RWPE1 (cell line): Measurements from ENCODE around the gene SLC1A2.

Experiments
- CTCF ChIA-PET: fragments of 350-600 bp; sonication (Branson Sonifier 250); formaldehyde crosslinking; extraction: SDS; loops from one replicate; lab custom pipeline; 2021; lab: Yijun Ruan, JAX
- POLR2A ChIA-PET: fragments of 400-600 bp; formaldehyde crosslinking; extraction: SDS; loops from one replicate; lab custom pipeline; 2020; ENCODE audit warnings: antibody characterized with exemption; ENCODE audit not compliant: low non-redundant PET; lab: Yijun Ruan, JAX
- DNase-seq: peaks from one replicate; pipeline ENCODE4 v3.0.0; 2012; ENCODE audit warnings: low spot score
- H3K27ac ChIP-seq: fragments of 450-650 bp; 2 replicates; pipeline ENCODE4 v1.5.1; 2017
- CTCF ChIP-seq: fragments of 450-650 bp; conservative IDR thresholded peaks from 2 replicates; pipeline ENCODE4 v1.5.1; 2017; ENCODE audit warnings: low read depth, mild to moderate bottlenecking

The SLC1A2 gene

GRCh38 chr11:35338921-35339320 is 80.4 kb downstream of the SLC1A2 start:
- no peak overlapping the region for H3K27ac ChIP-seq
- POLR2A ChIA-PET, result no interaction called here
- no peak for TF ChIP-seq CTCF
- CTCF ChIA-PET, result no interaction called here
- no peak for DNase-seq

GRCh38 chr11:35337914-35338305 is 81.4 kb downstream of the SLC1A2 start:
- ChIA-PET POLR2A (no interaction called here), CTCF (no interaction called here)
- no peak overlapping the region for H3K27ac ChIP-seq
- no peak for TF ChIP-seq CTCF
- no peak for DNase-seq

GRCh38 chr11:35337136-35337913 is 82.0 kb downstream of the SLC1A2 start:
- ChIA-PET POLR2A (no interaction called here), CTCF (no interaction called here)
- no peak overlapping the region for H3K27ac ChIP-seq
- peak; percentile 97 for DNase-seq
- no peak for TF ChIP-seq CTCF

- H3K27ac ChIP-seq, result no peak overlapping the region
- no peak for DNase-seq
- POLR2A ChIA-PET, result no interaction called here
- no peak for TF ChIP-seq CTCF
- CTCF ChIA-PET, result no interaction called here
Measured at GRCh38 chr11:35336726-35337125, 82.6 kb downstream of the SLC1A2 start.

- H3K27ac ChIP-seq, result no peak overlapping the region
- ChIA-PET POLR2A (no interaction called here), CTCF (no interaction called here)
- no peak for TF ChIP-seq CTCF
- DNase-seq, result no peak
Measured at GRCh38 chr11:35335226-35335625, 84.1 kb downstream of the SLC1A2 start.

GRCh38 chr11:35334385-35335090 is 84.8 kb downstream of the SLC1A2 start:
- no peak for DNase-seq
- CTCF ChIA-PET, result interaction anchor here (0.6 kb wide), 1 partner anchor 224 kb away, joined by 5 read pairs; no protein-coding TSS in a partner anchor
- no peak for TF ChIP-seq CTCF
- POLR2A ChIA-PET, result no interaction called here
- no peak overlapping the region for H3K27ac ChIP-seq
